GM18873 (cell line): ENCODE data around the gene SCNN1G.
"Not testable (repeated sequence)": the region's sequence is repeated elsewhere in the genome, so short reads cannot be mapped to it uniquely, and the experiment has no call there.

ENCODE experiments used
- ATAC-seq: cut with Tn5 transposase; IDR thresholded peaks from one replicate; pipeline ENCODE4 v1.9.1; 2021; ENCODE audit warnings: mild to moderate bottlenecking, moderate library complexity, moderate number of reproducible peaks; ENCODE audit not compliant: unreplicated experiment, low FRiP score

Gene SCNN1G

GRCh38 chr16:23248261-23249194 lies 66.0 kb downstream of the SCNN1G start:
- ATAC-seq = no peak

- no peak for ATAC-seq
These were observed 67.3 kb downstream of the SCNN1G start for GRCh38 chr16:23249830-23250229.

- ATAC-seq = no peak
These were observed 69.8 kb downstream of the SCNN1G start for GRCh38 chr16:23252310-23252709.

GRCh38 chr16:23253650-23254049 lies 71.1 kb downstream of the SCNN1G start:
- not testable (repeated sequence) for ATAC-seq

GRCh38 chr16:23254338-23254737 lies 71.8 kb downstream of the SCNN1G start:
- ATAC-seq = no peak

GRCh38 chr16:23255000-23255399 lies 72.5 kb downstream of the SCNN1G start:
- ATAC-seq = no peak

GRCh38 chr16:23256440-23256839 lies 73.9 kb downstream of the SCNN1G start:
- ATAC-seq = no peak

GRCh38 chr16:23257682-23258081 lies 75.1 kb downstream of the SCNN1G start:
- no peak for ATAC-seq

- ATAC-seq = no peak
These were observed 76.3 kb downstream of the SCNN1G start for GRCh38 chr16:23258919-23259237.
